LNCaP clone FGC (cell line): ENCODE results near the gene PARS2.

Experiments used
- DNase-seq: peaks from one replicate; pipeline ENCODE4 v3.0.0-alpha.2; 2011; ENCODE audit warnings: low read depth
- H3K4me3 ChIP-seq: 2 replicates; pipeline ENCODE4 v1.5.1; 2011; ENCODE audit warnings: mild to moderate bottlenecking, low read depth, low read length, control low read depth
- CTCF ChIP-seq: IDR thresholded peaks from 2 replicates; pipeline ENCODE4 v1.5.1; 2012; ENCODE audit warnings: mild to moderate bottlenecking; ENCODE audit not compliant: control insufficient read depth, insufficient read depth; ENCODE audit errors: extremely low read depth

PARS2 gene

GRCh38 chr1:54767526-54767925, 3.2 kb upstream of the PARS2 start:
- TF ChIP-seq CTCF, result no peak
- no peak for DNase-seq
- H3K4me3 ChIP-seq, result no peak overlapping the region

GRCh38 chr1:54766726-54767125, 2.4 kb upstream of the PARS2 start:
- no peak for TF ChIP-seq CTCF
- no peak for DNase-seq
- H3K4me3 ChIP-seq, result no peak overlapping the region

GRCh38 chr1:54764922-54765561, 719 bp upstream of the PARS2 start:
- DNase-seq, result no peak
- peak overlapping the region; percentile 94 for H3K4me3 ChIP-seq
- no peak for TF ChIP-seq CTCF

GRCh38 chr1:54763816-54764132, 549 bp downstream of the PARS2 start:
- no peak for TF ChIP-seq CTCF
- no peak for DNase-seq
- H3K4me3 ChIP-seq, result peak overlapping the region; percentile 94

- DNase-seq, result no peak
- H3K4me3 ChIP-seq, result no peak overlapping the region
- TF ChIP-seq CTCF, result no peak
Observed at GRCh38 chr1:54758678-54759348, 5.5 kb downstream of the PARS2 start.

- no peak for TF ChIP-seq CTCF
- no peak for DNase-seq
- H3K4me3 ChIP-seq, result no peak overlapping the region
Observed at GRCh38 chr1:54757833-54758232, 6.5 kb downstream of the PARS2 start.
